ENCODE results near the gene OGFOD3.
"Not testable (repeated sequence)": the region's sequence is repeated elsewhere in the genome, so short reads cannot be mapped to it uniquely, and the experiment has no call there.

Gene OGFOD3

DNA sequence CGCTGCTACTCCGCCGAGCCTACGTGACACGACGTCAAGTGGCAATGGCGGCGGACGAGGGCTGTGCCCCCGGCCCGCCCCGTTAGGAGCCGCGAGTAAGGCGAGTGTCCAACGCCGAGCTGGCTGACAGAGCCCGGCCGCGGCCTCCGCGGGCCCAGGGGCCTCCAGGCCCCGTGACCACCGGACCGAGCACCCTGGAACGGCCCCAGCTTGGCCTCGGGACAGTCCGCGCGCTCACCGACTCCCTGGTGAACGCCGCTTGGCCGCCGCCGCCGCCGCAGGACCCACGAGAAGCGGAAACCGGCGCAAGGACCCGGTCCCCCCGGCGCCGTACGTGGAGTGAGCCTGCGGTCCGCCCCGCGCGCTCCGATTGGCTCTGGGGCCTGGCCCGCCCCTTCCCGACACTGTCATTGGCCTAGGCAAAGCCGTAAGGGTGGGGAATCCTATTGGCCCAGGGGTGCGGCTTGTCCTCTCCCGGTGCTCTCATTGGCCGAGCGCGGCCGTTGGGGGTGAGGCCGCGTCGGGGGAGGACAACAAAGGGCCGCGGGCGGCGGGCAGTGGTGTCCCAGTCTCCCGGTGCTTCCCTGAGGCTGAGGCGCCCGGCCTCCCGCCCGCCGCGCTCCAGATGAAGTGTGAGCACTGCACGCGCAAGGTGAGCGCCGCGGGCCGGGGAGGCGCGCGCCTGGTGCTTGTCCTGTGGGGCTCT is 39.9 kb upstream of the OGFOD3 start, which contains the start of gene NARF:
Gene NARF, plus strand, starts transcription at position 563 of the 706 bp plus-strand sequence. Its CDS starts 63 bp downstream, at position 626.
- Histone ChIP-seq H3K4me1 (ENCODE audit: control insufficient read depth, insufficient read depth, low read length, poor library complexity, severe bottlenecking) (peaks cover 9% of the 10 kb centered on the region), H3K27me3 (replicated peaks; ENCODE audit: control insufficient read depth, insufficient read depth, low read length, poor library complexity, severe bottlenecking) (no peaks in the 10 kb centered on the region), H3K27ac (ENCODE audit: insufficient read depth, low read length, poor library complexity, severe bottlenecking) (peak within 1 kb of the TSS; percentile 97), H3K4me3 (ENCODE audit: insufficient read depth, low read depth, low read length, poor library complexity, severe bottlenecking) (peak within 1 kb of the TSS; percentile 63), H3K9me3 (ENCODE audit: control insufficient read depth, low read length) (no peaks in the 10 kb centered on the region), H3K36me3 (ENCODE audit: control insufficient read depth, insufficient read depth, low read length) (peaks cover 26% of the 10 kb centered on the region)
- peak; percentile 92 to 96 (median 94) for DNase-seq

DNA sequence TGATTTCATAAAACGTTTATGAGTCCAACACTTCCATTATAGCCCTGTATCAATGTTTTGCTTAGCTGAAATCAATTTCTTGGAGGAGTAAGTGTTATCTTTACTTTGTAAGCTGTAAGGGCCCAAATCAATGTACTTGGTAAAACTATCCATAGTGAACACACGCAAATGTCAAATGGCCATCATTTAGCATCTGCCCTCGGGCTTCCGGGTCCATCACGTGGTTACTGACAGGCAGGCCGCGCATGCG is 39.5 kb upstream of the OGFOD3 start:
- peaks cover 21% of the 10 kb centered on the region for H3K36me3 ChIP-seq (ENCODE audit: control insufficient read depth, insufficient read depth, low read length)
- H3K4me3 ChIP-seq (ENCODE audit: insufficient read depth, low read depth, low read length, poor library complexity, severe bottlenecking), result peak overlapping the region; percentile 63
- no peak for DNase-seq
- no peaks in the 10 kb centered on the region for H3K9me3 ChIP-seq (ENCODE audit: control insufficient read depth, low read length)
- peak overlapping the region; percentile 97 for H3K27ac ChIP-seq (ENCODE audit: insufficient read depth, low read length, poor library complexity, severe bottlenecking)
- no peaks in the 10 kb centered on the region for H3K27me3 ChIP-seq (replicated peaks; ENCODE audit: control insufficient read depth, insufficient read depth, low read length, poor library complexity, severe bottlenecking)
- peaks cover 9% of the 10 kb centered on the region for H3K4me1 ChIP-seq (ENCODE audit: control insufficient read depth, insufficient read depth, low read length, poor library complexity, severe bottlenecking)

DNA sequence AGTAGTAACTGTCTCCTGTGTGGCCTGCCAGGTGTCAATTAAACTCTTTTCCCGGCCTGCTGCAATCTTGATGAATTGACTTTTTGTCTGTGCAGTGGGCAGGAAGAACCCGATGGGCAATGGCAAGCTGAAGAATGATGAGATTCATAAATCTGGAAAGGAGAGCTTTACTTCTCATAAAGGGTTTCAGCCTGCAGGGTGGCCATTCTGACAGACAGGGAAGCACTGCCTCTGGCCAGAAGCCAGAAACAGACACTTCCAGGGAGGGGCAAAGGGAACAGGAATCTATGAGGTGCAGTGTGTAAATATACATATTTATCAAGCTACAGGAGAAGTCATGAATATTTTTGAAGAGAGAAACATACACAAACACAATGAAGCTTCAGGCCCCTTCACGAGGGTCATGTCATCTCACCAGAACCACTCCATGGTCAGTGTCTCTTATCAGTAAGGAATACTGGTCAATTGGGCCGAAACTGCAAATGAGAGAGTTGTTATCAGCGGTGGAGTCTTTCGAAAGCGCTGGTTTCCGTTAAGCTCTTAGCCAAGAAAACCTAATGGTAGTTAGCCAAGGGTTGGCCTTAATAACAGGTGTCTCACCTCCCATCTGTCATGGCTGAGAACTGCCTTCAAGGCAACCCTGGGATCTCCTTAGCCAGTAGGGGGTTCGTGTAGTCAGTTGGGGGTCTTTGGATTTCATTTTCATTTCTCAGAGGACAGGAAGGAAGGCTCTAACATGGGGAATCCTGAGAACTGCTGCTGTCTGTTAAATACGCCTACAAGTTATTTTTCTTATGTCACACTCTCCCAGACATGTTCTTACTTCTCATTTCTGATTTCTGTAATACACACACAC is 38.9 kb upstream of the OGFOD3 start:
- peaks cover 16% of the 10 kb centered on the region for H3K36me3 ChIP-seq (ENCODE audit: control insufficient read depth, insufficient read depth, low read length)
- DNase-seq, result no peak
- H3K4me3 ChIP-seq (ENCODE audit: insufficient read depth, low read depth, low read length, poor library complexity, severe bottlenecking), result peak overlapping the region; percentile 63
- H3K4me1 ChIP-seq (ENCODE audit: control insufficient read depth, insufficient read depth, low read length, poor library complexity, severe bottlenecking), result peaks cover 9% of the 10 kb centered on the region
- no peaks in the 10 kb centered on the region for H3K9me3 ChIP-seq (ENCODE audit: control insufficient read depth, low read length)
- no peaks in the 10 kb centered on the region for H3K27me3 ChIP-seq (replicated peaks; ENCODE audit: control insufficient read depth, insufficient read depth, low read length, poor library complexity, severe bottlenecking)
- H3K27ac ChIP-seq (ENCODE audit: insufficient read depth, low read length, poor library complexity, severe bottlenecking), result peak overlapping the region; percentile 97

DNA sequence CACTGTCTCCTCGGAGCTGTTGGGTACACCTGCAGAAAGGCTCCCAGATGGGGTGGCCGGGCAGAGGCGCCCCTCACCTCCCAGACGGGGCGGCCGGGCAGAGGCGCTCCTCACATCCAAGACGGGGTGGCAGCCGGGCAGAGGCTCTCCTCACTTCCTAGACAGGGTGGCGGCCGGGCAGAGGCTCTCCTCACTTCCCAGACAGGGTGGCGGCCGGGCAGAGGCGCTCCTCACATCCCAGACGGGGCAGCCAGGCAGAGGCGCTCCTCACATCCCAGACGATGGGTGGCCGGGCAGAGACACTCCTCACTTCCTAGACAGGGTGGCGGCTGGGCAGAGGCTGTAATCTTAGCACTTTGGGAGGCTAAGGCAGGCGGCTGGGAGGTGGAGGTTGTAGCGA is 35.3 kb upstream of the OGFOD3 start:
- not testable (repeated sequence) for H3K4me3 ChIP-seq (ENCODE audit: insufficient read depth, low read depth, low read length, poor library complexity, severe bottlenecking); H3K9me3 ChIP-seq (ENCODE audit: control insufficient read depth, low read length); H3K36me3 ChIP-seq (ENCODE audit: control insufficient read depth, insufficient read depth, low read length); H3K27ac ChIP-seq (ENCODE audit: insufficient read depth, low read length, poor library complexity, severe bottlenecking); DNase-seq; H3K27me3 ChIP-seq (replicated peaks; ENCODE audit: control insufficient read depth, insufficient read depth, low read length, poor library complexity, severe bottlenecking)
- peaks cover 19% of the 10 kb centered on the region for H3K4me1 ChIP-seq (ENCODE audit: control insufficient read depth, insufficient read depth, low read length, poor library complexity, severe bottlenecking)

DNA sequence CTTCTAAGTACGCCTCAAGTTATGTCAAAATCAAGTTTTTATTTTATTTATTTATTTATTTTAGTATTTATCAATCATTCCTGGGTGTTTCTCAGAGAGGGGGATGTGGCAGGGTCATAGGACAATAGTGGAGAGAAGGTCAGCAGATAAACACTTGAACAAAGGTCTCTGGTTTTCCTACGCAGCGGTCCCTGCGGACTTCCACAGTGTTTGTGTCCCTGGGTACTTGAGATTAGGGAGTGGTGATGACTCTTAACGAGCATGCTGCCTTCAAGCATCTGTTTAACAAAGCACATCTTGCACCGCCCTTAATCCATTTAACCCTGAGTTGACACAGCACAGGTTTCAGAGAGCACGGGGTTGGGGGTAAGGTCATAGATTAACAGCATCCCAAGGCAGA is 34.8 kb upstream of the OGFOD3 start:
- not testable (repeated sequence) for H3K4me3 ChIP-seq (ENCODE audit: insufficient read depth, low read depth, low read length, poor library complexity, severe bottlenecking); H3K27me3 ChIP-seq (replicated peaks; ENCODE audit: control insufficient read depth, insufficient read depth, low read length, poor library complexity, severe bottlenecking); H3K9me3 ChIP-seq (ENCODE audit: control insufficient read depth, low read length); H3K27ac ChIP-seq (ENCODE audit: insufficient read depth, low read length, poor library complexity, severe bottlenecking); DNase-seq; H3K36me3 ChIP-seq (ENCODE audit: control insufficient read depth, insufficient read depth, low read length)
- peaks cover 19% of the 10 kb centered on the region for H3K4me1 ChIP-seq (ENCODE audit: control insufficient read depth, insufficient read depth, low read length, poor library complexity, severe bottlenecking)

DNA sequence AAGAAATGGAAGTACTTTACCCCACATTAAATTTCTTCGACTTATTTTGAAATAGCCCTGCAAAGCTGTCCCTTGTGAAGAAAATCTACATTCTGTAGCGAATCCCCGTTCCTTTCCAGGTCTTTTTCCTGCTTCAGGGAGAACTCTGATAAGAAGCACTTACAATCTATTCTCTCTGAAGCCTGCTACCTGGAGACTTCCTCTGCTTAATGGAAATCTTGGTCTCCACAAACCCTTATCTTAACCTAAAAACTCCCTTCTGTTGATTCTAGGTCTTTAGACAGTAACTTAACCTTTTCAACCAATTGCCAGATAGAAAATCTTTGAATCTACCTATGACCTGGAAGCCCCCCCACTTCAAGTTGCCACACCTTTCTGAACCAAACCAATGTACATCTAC is 33.8 kb upstream of the OGFOD3 start:
- no peak overlapping the region for H3K4me3 ChIP-seq (ENCODE audit: insufficient read depth, low read depth, low read length, poor library complexity, severe bottlenecking)
- H3K27ac ChIP-seq (ENCODE audit: insufficient read depth, low read length, poor library complexity, severe bottlenecking), result no peak overlapping the region
- peaks cover 16% of the 10 kb centered on the region for H3K4me1 ChIP-seq (ENCODE audit: control insufficient read depth, insufficient read depth, low read length, poor library complexity, severe bottlenecking)

DNA sequence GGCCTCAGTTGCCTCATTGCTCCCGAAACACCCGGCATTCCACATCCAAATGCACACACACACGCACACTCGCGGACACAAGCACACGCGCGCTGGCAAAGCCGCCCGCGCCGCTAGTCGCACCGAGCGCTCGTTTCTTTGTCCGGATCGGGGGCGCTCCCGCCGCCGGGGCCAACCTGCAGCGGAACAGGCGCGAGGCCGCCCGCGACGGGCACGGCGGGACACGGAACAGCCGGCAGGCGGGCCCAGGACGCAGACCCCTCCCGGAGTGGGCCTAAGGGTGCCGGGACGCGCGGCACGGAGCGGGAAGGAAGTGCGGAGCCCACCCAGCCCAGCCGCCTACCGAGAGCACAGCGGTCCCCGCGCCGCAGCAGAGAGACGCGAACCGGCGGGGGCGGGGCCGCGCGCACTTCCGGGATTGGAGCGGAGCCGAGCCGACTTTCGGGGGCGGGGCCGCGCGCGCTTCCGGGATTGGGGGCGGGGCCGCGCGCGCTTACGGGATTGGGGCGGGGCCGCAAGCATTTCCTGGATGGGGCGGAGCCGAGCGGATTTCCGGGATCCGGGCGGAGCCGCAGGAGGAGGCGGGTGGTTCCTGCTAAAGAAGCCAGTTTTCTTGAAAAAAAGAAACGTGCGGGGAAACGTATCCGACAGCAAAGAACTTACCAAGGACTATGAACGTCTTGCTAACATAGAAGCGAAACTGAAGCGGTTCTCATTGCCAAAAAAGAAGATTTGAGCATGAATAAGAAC is 32.1 kb upstream of the OGFOD3 start, which contains the start of gene CYBC1:
Gene CYBC1, minus strand, starts transcription at position 396 of the 750 bp plus-strand sequence. CDS start 1,498 bp downstream, outside the sequence.
- peak within 1 kb of the TSS; percentile 93 for H3K4me3 ChIP-seq (ENCODE audit: insufficient read depth, low read depth, low read length, poor library complexity, severe bottlenecking)
- no peaks in the 10 kb centered on the region for H3K27me3 ChIP-seq (replicated peaks; ENCODE audit: control insufficient read depth, insufficient read depth, low read length, poor library complexity, severe bottlenecking)
- peaks cover 14% of the 10 kb centered on the region for H3K4me1 ChIP-seq (ENCODE audit: control insufficient read depth, insufficient read depth, low read length, poor library complexity, severe bottlenecking)
- H3K36me3 ChIP-seq (ENCODE audit: control insufficient read depth, insufficient read depth, low read length), result peaks cover 13% of the 10 kb centered on the region
- H3K9me3 ChIP-seq (ENCODE audit: control insufficient read depth, low read length), result no peaks in the 10 kb centered on the region
- H3K27ac ChIP-seq (ENCODE audit: insufficient read depth, low read length, poor library complexity, severe bottlenecking), result peak within 1 kb of the TSS; percentile 92
- peak; percentile 89 to 93 (median 93) for DNase-seq

More for the DNA sequence above, 33.8 kb upstream of the OGFOD3 start:
- Histone ChIP-seq H3K27me3 (replicated peaks; ENCODE audit: control insufficient read depth, insufficient read depth, low read length, poor library complexity, severe bottlenecking) (no peaks in the 10 kb centered on the region), H3K9me3 (ENCODE audit: control insufficient read depth, low read length) (no peaks in the 10 kb centered on the region), H3K36me3 (ENCODE audit: control insufficient read depth, insufficient read depth, low read length) (no peaks in the 10 kb centered on the region)
- no peak for DNase-seq

DNA sequence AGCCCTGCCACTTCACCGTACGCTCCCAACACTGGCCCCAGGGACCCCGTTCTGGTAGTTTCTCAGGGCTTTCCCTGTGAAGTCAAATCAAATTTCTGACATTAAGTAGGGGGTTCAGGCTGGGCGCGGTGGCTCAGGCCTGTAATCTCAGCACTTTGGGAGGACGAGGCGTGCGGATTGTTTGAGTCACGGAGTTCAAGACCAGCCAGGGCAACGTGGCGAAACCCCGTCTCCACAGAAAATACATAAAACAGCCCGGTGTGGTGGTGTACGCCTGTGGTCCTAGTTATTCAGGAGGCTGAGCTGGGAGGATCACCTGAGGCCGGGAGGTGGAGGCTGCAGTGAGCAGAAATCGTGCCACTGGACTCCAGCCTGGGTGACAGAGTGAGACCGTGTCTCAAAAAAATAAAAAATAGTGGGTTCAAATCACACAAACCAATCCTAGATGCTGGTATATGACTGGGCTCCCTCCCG is 31.5 kb upstream of the OGFOD3 start:
- peak in 1 of 3 donors; percentile 5 for DNase-seq
- peaks cover 14% of the 10 kb centered on the region for H3K4me1 ChIP-seq (ENCODE audit: control insufficient read depth, insufficient read depth, low read length, poor library complexity, severe bottlenecking)

DNA sequence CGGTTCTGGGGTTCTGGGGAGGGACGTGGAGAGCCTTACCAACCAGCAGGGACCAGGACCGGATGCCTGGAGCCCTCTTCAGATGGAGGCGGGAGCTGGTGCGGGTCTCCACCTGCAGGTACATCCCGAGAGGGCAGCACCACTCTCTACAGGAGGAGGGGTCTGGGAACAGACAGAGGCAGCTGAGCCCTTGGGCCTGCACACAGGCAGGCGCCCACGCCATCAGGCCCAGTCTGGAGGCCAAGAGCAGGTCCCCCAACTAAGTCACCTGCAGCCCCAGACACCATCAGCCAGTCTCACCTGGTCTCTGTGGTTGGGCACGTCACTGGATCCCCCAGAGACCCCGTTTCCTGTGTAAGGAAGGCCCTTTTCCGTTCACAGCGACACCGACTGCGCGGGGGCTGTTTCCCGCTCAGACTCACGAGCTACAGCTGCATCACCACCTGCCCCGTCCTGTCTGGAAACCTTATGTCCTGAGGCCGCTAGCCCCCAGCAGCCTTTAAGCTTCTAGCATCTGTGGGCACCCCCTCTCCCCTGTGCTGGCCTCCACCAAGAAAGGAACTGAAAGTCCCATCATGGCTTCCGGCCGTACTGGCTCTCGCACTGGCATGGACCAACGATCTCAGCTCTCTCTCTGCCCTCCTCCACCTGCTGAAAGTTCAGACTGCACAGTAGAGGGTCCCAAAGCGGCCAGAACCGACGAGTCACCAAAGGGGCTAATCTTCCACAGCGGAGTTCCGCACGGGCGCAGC is 30.9 kb upstream of the OGFOD3 start:
- no peaks in the 10 kb centered on the region for H3K27me3 ChIP-seq (replicated peaks; ENCODE audit: control insufficient read depth, insufficient read depth, low read length, poor library complexity, severe bottlenecking)
- H3K36me3 ChIP-seq (ENCODE audit: control insufficient read depth, insufficient read depth, low read length), result peaks cover 25% of the 10 kb centered on the region
- peak; percentile 66 to 76 (median 75) for DNase-seq
- H3K4me1 ChIP-seq (ENCODE audit: control insufficient read depth, insufficient read depth, low read length, poor library complexity, severe bottlenecking), result peaks cover 14% of the 10 kb centered on the region
- H3K4me3 ChIP-seq (ENCODE audit: insufficient read depth, low read depth, low read length, poor library complexity, severe bottlenecking), result peak overlapping the region; percentile 93
- no peaks in the 10 kb centered on the region for H3K9me3 ChIP-seq (ENCODE audit: control insufficient read depth, low read length)
- H3K27ac ChIP-seq (ENCODE audit: insufficient read depth, low read length, poor library complexity, severe bottlenecking), result peak overlapping the region; percentile 92

More for the DNA sequence above, 31.5 kb upstream of the OGFOD3 start:
- H3K4me3 ChIP-seq (ENCODE audit: insufficient read depth, low read depth, low read length, poor library complexity, severe bottlenecking), result peak overlapping the region; percentile 93
- peaks cover 18% of the 10 kb centered on the region for H3K36me3 ChIP-seq (ENCODE audit: control insufficient read depth, insufficient read depth, low read length)
- no peaks in the 10 kb centered on the region for H3K27me3 ChIP-seq (replicated peaks; ENCODE audit: control insufficient read depth, insufficient read depth, low read length, poor library complexity, severe bottlenecking)
- H3K9me3 ChIP-seq (ENCODE audit: control insufficient read depth, low read length), result no peaks in the 10 kb centered on the region
- peak overlapping the region; percentile 92 for H3K27ac ChIP-seq (ENCODE audit: insufficient read depth, low read length, poor library complexity, severe bottlenecking)
